K562 (cell line): ENCODE results near the gene KLHL12. TPM values are rescaled to one million over a fixed set of nuclear protein-coding genes. Genes with fewer than 3 reads are reported as not detected.
A peak's percentile ranks its signal among the peaks of the same experiment; 100 is the strongest.

Source experiments
- ARID2 ChIP-seq: fragments of 450-650 bp; IDR thresholded peaks from 2 replicates; pipeline ENCODE4 v1.6.1; 2017; ENCODE audit warnings: antibody characterized with exemption, mild to moderate bottlenecking
- ATF1 ChIP-seq, 2 experiments: fragments of 450-650 bp in 1 of 2; IDR thresholded peaks; 2 replicates each; pipeline ENCODE4 v1.6.1; 2016; ENCODE audit warnings: missing compliant biosample characterization in 1 of 2, missing genetic modification characterization in 1 of 2
- BHLHE40 ChIP-seq: IDR thresholded peaks from 2 replicates; pipeline ENCODE4 v1.6.1; 2011; ENCODE audit warnings: low read length, improper control_type of control experiment
- CEBPG ChIP-seq, 3 experiments: fragments of 200-800 bp in 1 of 3; sonication (Bioruptor generic) in 1 of 3; sonication (generic) in 1 of 3; formaldehyde crosslinking in 1 of 3; IDR thresholded peaks in 2 of 3; conservative IDR thresholded peaks in 1 of 3; 2 replicates each; pipeline versions ENCODE4 v1.6.1 to v1.8.0; 2016 to 2022; ENCODE audit warnings: missing compliant biosample characterization in 2 of 3, missing genetic modification characterization in 2 of 3, mild to moderate bottlenecking in 1 of 3, missing genetic modification reagents in 1 of 3
- CHD1 ChIP-seq: fragments of 200-600 bp; sonication (generic); IDR thresholded peaks from one replicate; pipeline ENCODE4 v1.6.1; 2012; ENCODE audit warnings: mild to moderate bottlenecking, moderate library complexity, low read length, inconsistent platforms
- EHMT2 ChIP-seq: fragments of 450-650 bp; IDR thresholded peaks from 2 replicates; pipeline ENCODE4 v1.6.1; 2018; ENCODE audit warnings: antibody characterized with exemption
- FUS ChIP-seq: fragments of 200-400 bp; formaldehyde crosslinking; optimal IDR thresholded peaks from 2 replicates; pipeline ENCODE3; 2017; ENCODE audit warnings: low read depth, low read length
- HMG20A ChIP-seq: fragments of 450-650 bp; formaldehyde crosslinking; conservative IDR thresholded peaks from 2 replicates; pipeline ENCODE4 v1.4.0; 2020; ENCODE audit warnings: mild to moderate bottlenecking, mixed read lengths
- LCOR ChIP-seq: sonication (generic); formaldehyde crosslinking; IDR thresholded peaks from 2 replicates; pipeline ENCODE4 v1.8.0; 2022; ENCODE audit warnings: mild to moderate bottlenecking, missing genetic modification reagents
- MCM2 ChIP-seq: fragments of 450-650 bp; IDR thresholded peaks from 2 replicates; pipeline ENCODE4 v1.6.1; 2017; ENCODE audit warnings: low read depth, mild to moderate bottlenecking
- PKNOX1 ChIP-seq: fragments of 450-650 bp; IDR thresholded peaks from 2 replicates; pipeline ENCODE4 v1.6.1; 2016
- SMARCA4 ChIP-seq: fragments of 450-650 bp; IDR thresholded peaks from 2 replicates; pipeline ENCODE4 v1.6.1; 2016
- SMARCE1 ChIP-seq: fragments of 450-650 bp; IDR thresholded peaks from 2 replicates; pipeline ENCODE4 v1.7.1; 2016; ENCODE audit warnings: mild to moderate bottlenecking
- TCF3 ChIP-seq: sonication (generic); formaldehyde crosslinking; IDR thresholded peaks from 2 replicates; pipeline ENCODE4 v1.4.0; 2020; ENCODE audit warnings: mild to moderate bottlenecking, missing genetic modification reagents
- ZC3H11A ChIP-seq: IDR thresholded peaks from 2 replicates; pipeline ENCODE4 v1.6.1; 2012; ENCODE audit warnings: low read depth, low read length, improper control_type of control experiment
- ZHX1 ChIP-seq: fragments of 150-350 bp; conservative IDR thresholded peaks from 2 replicates; pipeline ENCODE4 v1.6.1; 2014; ENCODE audit warnings: low read length
- ZMIZ1 ChIP-seq, 2 experiments: fragments of 150-350 bp in 1 of 2; IDR thresholded peaks; 2 replicates each; pipeline ENCODE4 v1.6.1; 2012 to 2016; ENCODE audit warnings: low read depth in 2 of 2, low read length in 2 of 2, mild to moderate bottlenecking in 1 of 2, moderate library complexity in 1 of 2
- ZNF212 ChIP-seq: fragments of 450-650 bp; formaldehyde crosslinking; IDR thresholded peaks from 2 replicates; pipeline ENCODE4 v1.4.0; 2020; ENCODE audit warnings: mild to moderate bottlenecking
- ZNF57 ChIP-seq: fragments of 450-650 bp; formaldehyde crosslinking; IDR thresholded peaks from 2 replicates; pipeline ENCODE4 v1.4.0; 2020; ENCODE audit warnings: mild to moderate bottlenecking, moderate library complexity
- ZNF77 ChIP-seq: fragments of 250-450 bp; sonication (Bioruptor Pico); IDR thresholded peaks from 2 replicates; pipeline ENCODE4 v1.5.0; 2020
- polyA plus RNA-seq, 8 experiments: library from polyadenylated mRNA; depleted of rRNA in 4 of 8; stranded (reverse) in 5 of 8; unstranded in 3 of 8; fragments of >200 nt; fragmentation: Nextera tagmentation in 2 of 8; fragmentation: Illumina TruSeq in 1 of 8; extraction: Ambion mirVana in 2 of 8; extraction: Trizol in 1 of 8; gene quantifications; 2 replicates each; pipeline versions ENCODE4 v1.2.1 to v1.2.3, GENCODE V29; 2011 to 2014; ENCODE audit warnings: inconsistent platforms in 1 of 8, missing spikeins in 1 of 8
- total RNA-seq, 7 experiments: library from RNA; depleted of rRNA in 6 of 7; stranded (reverse); fragments of >200 nt in 6 of 7; fragmentation: Illumina TruSeq in 2 of 7; extraction: Trizol in 2 of 7; gene quantifications; 2 replicates each; pipeline versions ENCODE4 v1.2.1 to v1.2.3, GENCODE V29; 2011 to 2021; ENCODE audit warnings: low replicate concordance in 1 of 7

KLHL12 gene
- total and polyA plus RNA-seq, 9 of the 15 experiments (the other 6 are each of a cell fraction or from before 2014, with no cell fraction given) = 23.1 to 85.1 (median 35.0) TPM

- TF ChIP-seq ZNF57 (no peak), CHD1 (no peak), SMARCA4 (peak; percentile 87), LCOR (CRISPR knock-in tag) (0 out of 2 replicates have a peak, but pooled peaks have one; percentile 20), BHLHE40 (peak; percentile 36; the same call in 1 of the 2 replicates), EHMT2 (0 out of 2 replicates have a peak, but pooled peaks have one; percentile 28), ZHX1 (no peak), SMARCE1 (peak; percentile 90), ATF1 (CRISPR knock-in tag; IDR thresholded peaks at IDR 0.05) (no peak), ATF1 (tag; IDR thresholded peaks at IDR 0.05) (0 out of 2 replicates have a peak, but pooled peaks have one; percentile 21), PKNOX1 (0 out of 2 replicates have a peak, but pooled peaks have one; percentile 16), ZMIZ1 (IDR thresholded peaks at IDR 0.05; ENCODE audit: low read depth in 2 of 2, low read length in 2 of 2) (0 out of 4 replicates have a peak, but pooled peaks of 1 of the 2 experiments have one; percentile 64), MCM2 (no peak), ZNF212 (CRISPR knock-in tag) (no peak), ZNF77 (CRISPR knock-in tag) (no peak), ARID2 (no peak), CEBPG (CRISPR knock-in tag; IDR thresholded peaks at IDR 0.05) (no peak), CEBPG (tag; conservative IDR thresholded peaks at IDR 0.05 in 1 of 2, IDR thresholded peaks at IDR 0.05 in 1 of 2) (no peak), ZC3H11A (0 out of 2 replicates have a peak, but pooled peaks have one; percentile 89), FUS (no peak), TCF3 (peak; percentile 64), HMG20A (CRISPR knock-in tag) (no peak)
These were observed 11.4 kb upstream of the KLHL12 start (continued) for GRCh38 chr1:202938287-202938925.
